HG03103 (cell line): ENCODE measurements around the gene USP17L29.
"Not testable (repeated sequence)": the region's sequence is repeated elsewhere in the genome, so short reads cannot be mapped to it uniquely, and the experiment has no call there.

Experiments used
- ATAC-seq: cut with Tn5 transposase; IDR thresholded peaks from one replicate; pipeline ENCODE4 v1.9.1; 2021; ENCODE audit warnings: low read depth; ENCODE audit not compliant: unreplicated experiment

Gene USP17L29

DNA sequence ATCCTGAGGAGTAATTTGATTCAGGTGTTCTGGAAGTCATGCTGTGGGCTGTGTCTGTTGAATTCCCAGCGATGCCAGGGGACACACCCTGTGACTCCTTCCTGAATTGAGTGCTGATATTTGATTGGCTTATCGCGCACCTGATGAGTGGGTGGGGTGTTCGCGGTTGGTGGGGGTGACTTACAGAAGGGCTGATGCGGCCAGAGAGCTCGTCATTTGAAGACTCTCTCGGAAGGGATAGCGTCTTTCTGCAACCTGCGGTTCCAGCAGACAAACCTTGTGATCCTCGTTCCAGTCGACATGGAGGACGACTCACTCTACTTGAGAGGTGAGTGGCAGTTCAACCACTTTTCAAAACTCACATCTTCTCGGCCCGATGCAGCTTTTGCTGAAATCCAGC lies at the start of gene USP17L29:
Gene USP17L29 (plus strand): TSS at position 301 of the 400 bp plus-strand sequence. CDS start 0 bp downstream, at position 301.
- not testable (repeated sequence) for ATAC-seq

- ATAC-seq: not testable (repeated sequence)
These were observed 29.2 kb upstream of the USP17L29 start for GRCh38 chr4:9324191-9324590.

DNA sequence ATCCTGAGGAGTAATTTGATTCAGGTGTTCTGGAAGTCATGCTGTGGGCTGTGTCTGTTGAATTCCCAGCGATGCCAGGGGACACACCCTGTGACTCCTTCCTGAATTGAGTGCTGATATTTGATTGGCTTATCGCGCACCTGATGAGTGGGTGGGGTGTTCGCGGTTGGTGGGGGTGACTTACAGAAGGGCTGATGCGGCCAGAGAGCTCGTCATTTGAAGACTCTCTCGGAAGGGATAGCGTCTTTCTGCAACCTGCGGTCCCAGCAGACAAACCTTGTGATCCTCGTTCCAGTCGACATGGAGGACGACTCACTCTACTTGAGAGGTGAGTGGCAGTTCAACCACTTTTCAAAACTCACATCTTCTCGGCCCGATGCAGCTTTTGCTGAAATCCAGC lies 28.6 kb upstream of the USP17L29 start, which contains the start of gene USP17L24:
Gene USP17L24 (plus strand): TSS at position 301 of the 400 bp plus-strand sequence. CDS start 0 bp downstream, at position 301.
- not testable (repeated sequence) for ATAC-seq

GRCh38 chr4:9329611-9330010 lies 23.8 kb upstream of the USP17L29 start, which contains the start of gene USP17L25:
USP17L25 (plus strand) TSS chr4:9329911; CDS start chr4:9329911, 0 bp downstream.
- not testable (repeated sequence) for ATAC-seq

DNA sequence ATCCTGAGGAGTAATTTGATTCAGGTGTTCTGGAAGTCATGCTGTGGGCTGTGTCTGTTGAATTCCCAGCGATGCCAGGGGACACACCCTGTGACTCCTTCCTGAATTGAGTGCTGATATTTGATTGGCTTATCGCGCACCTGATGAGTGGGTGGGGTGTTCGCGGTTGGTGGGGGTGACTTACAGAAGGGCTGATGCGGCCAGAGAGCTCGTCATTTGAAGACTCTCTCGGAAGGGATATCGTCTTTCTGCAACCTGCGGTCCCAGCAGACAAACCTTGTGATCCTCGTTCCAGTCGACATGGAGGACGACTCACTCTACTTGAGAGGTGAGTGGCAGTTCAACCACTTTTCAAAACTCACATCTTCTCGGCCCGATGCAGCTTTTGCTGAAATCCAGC lies 19.1 kb upstream of the USP17L29 start, which contains the start of gene USP17L26:
Gene USP17L26 (plus strand): TSS at position 301 of the 400 bp plus-strand sequence. CDS start 0 bp downstream, at position 301.
- not testable (repeated sequence) for ATAC-seq

DNA sequence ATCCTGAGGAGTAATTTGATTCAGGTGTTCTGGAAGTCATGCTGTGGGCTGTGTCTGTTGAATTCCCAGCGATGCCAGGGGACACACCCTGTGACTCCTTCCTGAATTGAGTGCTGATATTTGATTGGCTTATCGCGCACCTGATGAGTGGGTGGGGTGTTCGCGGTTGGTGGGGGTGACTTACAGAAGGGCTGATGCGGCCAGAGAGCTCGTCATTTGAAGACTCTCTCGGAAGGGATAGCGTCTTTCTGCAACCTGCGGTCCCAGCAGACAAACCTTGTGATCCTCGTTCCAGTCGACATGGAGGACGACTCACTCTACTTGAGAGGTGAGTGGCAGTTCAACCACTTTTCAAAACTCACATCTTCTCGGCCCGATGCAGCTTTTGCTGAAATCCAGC lies 14.3 kb upstream of the USP17L29 start, which contains the start of gene USP17L5:
Gene USP17L5 (plus strand): TSS at position 301 of the 400 bp plus-strand sequence. CDS start 0 bp downstream, at position 301.
- ATAC-seq: not testable (repeated sequence)

GRCh38 chr4:9343848-9344247 lies 9.6 kb upstream of the USP17L29 start, which contains the start of gene USP17L27:
USP17L27 (plus strand) TSS chr4:9344148; CDS start chr4:9344148, 0 bp downstream.
- ATAC-seq: not testable (repeated sequence)

- ATAC-seq: not testable (repeated sequence)
These were observed 4.8 kb upstream of the USP17L29 start, which contains the start of gene USP17L28 for GRCh38 chr4:9348593-9348992. USP17L28 (plus strand) TSS chr4:9348893; CDS start chr4:9348893, 0 bp downstream.

DNA sequence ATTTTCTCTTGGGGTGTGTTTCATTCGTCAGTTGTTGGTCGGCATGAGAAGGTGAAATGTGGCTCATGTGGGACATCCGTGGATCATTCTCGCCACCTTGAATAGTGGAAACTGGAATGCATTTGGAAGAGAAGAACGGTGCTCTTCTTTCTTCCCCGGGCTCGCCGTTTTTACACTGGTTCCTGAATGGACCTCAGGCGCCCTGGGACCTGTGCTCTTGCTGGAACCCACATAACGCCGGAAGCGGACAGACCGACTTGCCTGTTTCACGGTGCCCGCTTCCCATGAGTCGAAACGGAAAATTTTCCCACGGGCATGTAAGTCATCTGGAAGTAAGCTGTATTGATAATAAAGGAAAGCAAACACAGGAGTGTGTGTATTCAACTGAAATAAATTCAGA lies 2.6 kb upstream of the USP17L29 start:
- ATAC-seq: not testable (repeated sequence)

DNA sequence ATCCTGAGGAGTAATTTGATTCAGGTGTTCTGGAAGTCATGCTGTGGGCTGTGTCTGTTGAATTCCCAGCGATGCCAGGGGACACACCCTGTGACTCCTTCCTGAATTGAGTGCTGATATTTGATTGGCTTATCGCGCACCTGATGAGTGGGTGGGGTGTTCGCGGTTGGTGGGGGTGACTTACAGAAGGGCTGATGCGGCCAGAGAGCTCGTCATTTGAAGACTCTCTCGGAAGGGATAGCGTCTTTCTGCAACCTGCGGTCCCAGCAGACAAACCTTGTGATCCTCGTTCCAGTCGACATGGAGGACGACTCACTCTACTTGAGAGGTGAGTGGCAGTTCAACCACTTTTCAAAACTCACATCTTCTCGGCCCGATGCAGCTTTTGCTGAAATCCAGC lies 9.4 kb downstream of the USP17L29 start, which contains the start of gene USP17L30:
Gene USP17L30 (plus strand): TSS at position 301 of the 400 bp plus-strand sequence. CDS start 0 bp downstream, at position 301.
- ATAC-seq: not testable (repeated sequence)

- not testable (repeated sequence) for ATAC-seq
These were observed 26.4 kb downstream of the USP17L29 start for GRCh38 chr4:9379881-9380280.

DNA sequence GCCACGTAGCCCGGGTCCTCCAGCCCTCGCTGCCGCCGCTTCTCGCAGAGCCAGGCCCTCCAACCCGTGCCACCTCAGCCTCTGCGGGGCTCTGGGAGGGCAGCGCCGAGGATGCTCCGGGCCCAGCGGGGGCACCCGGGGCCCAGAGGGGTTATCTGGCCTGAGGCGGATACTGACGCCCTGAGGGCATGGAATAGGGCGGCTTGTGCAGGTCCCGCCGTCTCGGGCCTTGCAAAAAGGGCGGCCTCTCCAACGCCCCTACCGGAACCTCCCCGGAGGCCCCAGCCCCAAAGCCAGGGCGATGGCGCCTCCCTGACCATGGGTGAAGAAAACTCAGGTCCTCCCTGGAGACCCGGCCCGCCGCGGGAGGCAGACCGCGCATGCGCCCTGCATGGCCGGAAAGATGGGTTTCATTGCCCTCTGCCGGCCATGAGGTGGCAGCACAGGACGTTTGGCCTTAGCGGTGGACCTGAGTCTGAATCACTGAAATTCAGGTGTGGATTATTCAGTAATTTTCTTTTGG lies 27.6 kb downstream of the USP17L29 start:
- ATAC-seq: not testable (repeated sequence)

GRCh38 chr4:9384126-9384525 lies 30.7 kb downstream of the USP17L29 start:
- no peak for ATAC-seq

GRCh38 chr4:9389001-9389400 lies 35.6 kb downstream of the USP17L29 start:
- not testable (repeated sequence) for ATAC-seq
